OCI-LY1 (cell line): ENCODE results near the gene TIMM8B.

ENCODE experiments used
- CTCF ChIP-seq: fragments of 200-600 bp; sonication (generic), shearing (Covaris generic); IDR thresholded peaks from 2 replicates; pipeline ENCODE4 v1.5.1; 2017; ENCODE audit warnings: mild to moderate bottlenecking, antibody characterized with exemption, low read length, moderate library complexity, mixed read lengths
- EZH2 ChIP-seq: fragments of 200-600 bp; sonication (generic), shearing (Covaris generic); IDR thresholded peaks from 2 replicates; pipeline ENCODE4 v1.8.0; 2017; ENCODE audit warnings: borderline replicate concordance, mixed run types, mild to moderate bottlenecking, antibody characterized with exemption, low read length, moderate library complexity, mixed read lengths

GRCh38 chr11:112115386-112115785, 28.8 kb upstream of the TIMM8B start:
- no peak for TF ChIP-seq CTCF
- TF ChIP-seq EZH2 = no peak
